Measurements from ENCODE around the gene OMD. TPM values are rescaled to one million over a fixed set of nuclear protein-coding genes. Genes with fewer than 3 reads are reported as not detected.

The OMD gene
- total and polyA plus RNA-seq, 8 donors = 0.47 to 8.5 (median 1.1) TPM

GRCh38 chr9:92463387-92463786 lies 39.1 kb upstream of the OMD start:
- intact Hi-C loops (cut with DNase I) = no loop called here
- Histone ChIP-seq H3K9me3 (no peaks in the 10 kb centered on the region), H3K27me3 (no peaks in the 10 kb centered on the region), H3K27ac (no peak overlapping the region), H3K4me3 (no peak overlapping the region), H3K4me1 (no peaks in the 10 kb centered on the region), H3K36me3 (no peaks in the 10 kb centered on the region)
- TF ChIP-seq CTCF (IDR thresholded peaks at IDR 0.05) = no peak
- ATAC-seq (no peak), DNase-seq (no peak)

- H3K4me1 ChIP-seq = no peaks in the 10 kb centered on the region
- intact Hi-C loops (cut with DNase I) = no loop called here
- no peaks in the 10 kb centered on the region for H3K36me3 ChIP-seq
- H3K27me3 ChIP-seq = no peaks in the 10 kb centered on the region
- DNase-seq (no peak), ATAC-seq (no peak)
- no peak overlapping the region for H3K4me3 ChIP-seq
- no peak for TF ChIP-seq CTCF (IDR thresholded peaks at IDR 0.05)
- no peaks in the 10 kb centered on the region for H3K9me3 ChIP-seq
- H3K27ac ChIP-seq = no peak overlapping the region
Observed at GRCh38 chr9:92457576-92457975, 33.3 kb upstream of the OMD start.

- no peaks in the 10 kb centered on the region for H3K4me1 ChIP-seq
- intact Hi-C loops (cut with DNase I) = no loop called here
- no peak for ATAC-seq
- H3K27ac ChIP-seq = no peak overlapping the region
- no peak for TF ChIP-seq CTCF (IDR thresholded peaks at IDR 0.05)
- H3K4me3 ChIP-seq = no peak overlapping the region
- no peak for DNase-seq
- no peaks in the 10 kb centered on the region for H3K36me3 ChIP-seq
- H3K27me3 ChIP-seq = no peaks in the 10 kb centered on the region
- H3K9me3 ChIP-seq = peaks cover 0 to 2% of the 10 kb centered on the region in 2 donors
Observed at GRCh38 chr9:92455217-92455616, 30.9 kb upstream of the OMD start.

- Histone ChIP-seq H3K4me3 (no peak overlapping the region), H3K9me3 (peaks cover 0 to 5% of the 10 kb centered on the region in 2 donors), H3K4me1 (no peaks in the 10 kb centered on the region), H3K27ac (no peak overlapping the region), H3K27me3 (no peaks in the 10 kb centered on the region), H3K36me3 (no peaks in the 10 kb centered on the region)
- intact Hi-C loops (cut with DNase I) = no loop called here
- no peak for TF ChIP-seq CTCF (IDR thresholded peaks at IDR 0.05)
- DNase-seq (no peak), ATAC-seq (no peak)
Observed at GRCh38 chr9:92446536-92446935, 22.3 kb upstream of the OMD start.

- no peaks in the 10 kb centered on the region for H3K36me3 ChIP-seq
- DNase-seq (no peak), ATAC-seq (no peak)
- no peak overlapping the region for H3K4me3 ChIP-seq
- TF ChIP-seq CTCF (IDR thresholded peaks at IDR 0.05) = no peak
- intact Hi-C loops (cut with DNase I) = no loop called here
- no peak overlapping the region for H3K27ac ChIP-seq
- H3K4me1 ChIP-seq = no peaks in the 10 kb centered on the region
- peaks cover 0 to 3% of the 10 kb centered on the region in 2 donors for H3K9me3 ChIP-seq
- H3K27me3 ChIP-seq = no peaks in the 10 kb centered on the region
Observed at GRCh38 chr9:92444841-92445240, 20.6 kb upstream of the OMD start.

Measured in left lung (tissue), 10 donors.